Lower lobe of right lung (tissue), 2 donors: ENCODE results near the gene MMP1. TPM values are rescaled to one million over a fixed set of nuclear protein-coding genes. Genes with fewer than 3 reads are reported as not detected.

Source experiments
- ATAC-seq, 2 donors: fragments of 200-7000 bp; cut with Tn5 transposase; one replicate each; pipeline ENCODE4 v1.9.1; 2020 to 2022; ENCODE audit warnings: mild to moderate bottlenecking in 2 of 2, moderate library complexity in 2 of 2
- DNase-seq: peaks from one replicate; pipeline ENCODE4 v3.0.0-alpha.2; 2020
- H3K27ac ChIP-seq: fragments of 200-600 bp; one replicate; pipeline ENCODE4 v1.8.0; 2022
- H3K27me3 ChIP-seq: fragments of 200-600 bp; one replicate; pipeline ENCODE4 v1.8.0; 2022; ENCODE audit warnings: low read depth
- H3K36me3 ChIP-seq: fragments of 200-600 bp; one replicate; pipeline ENCODE4 v1.8.0; 2022; ENCODE audit warnings: mild to moderate bottlenecking
- H3K4me1 ChIP-seq: fragments of 200-600 bp; one replicate; pipeline ENCODE4 v1.8.0; 2022
- H3K4me3 ChIP-seq: fragments of 200-600 bp; one replicate; pipeline ENCODE4 v1.8.0; 2022; ENCODE audit warnings: mild to moderate bottlenecking
- H3K9me3 ChIP-seq: fragments of 200-600 bp; one replicate; pipeline ENCODE4 v1.8.0; 2022
- intact Hi-C: fragments of 100-400 bp; cut with DNase I; formaldehyde crosslinking; loops from one replicate; pipeline ENCODE4 v1.11.0; 2022
- total RNA-seq: library from RNA; stranded (reverse); fragmentation: NEBNext Ultra II Directional; extraction: Animal tissue kit (Norgen Biotek cat#: 25700); gene quantifications from one replicate; pipeline ENCODE4 v1.2.1, GENCODE V29; 2021
- TF ChIP-seq, protein P1 (sequence below): fragments of 200-600 bp; IDR thresholded peaks from one replicate; pipeline ENCODE4 v1.8.0; 2022; ENCODE audit warnings: antibody characterized with exemption, mild to moderate bottlenecking
- donor health status: DM: no; HTN: yes; CAD: no; lungs with severe emphysema.

Gene MMP1
- total RNA-seq, 1 donor from 2014 or later = 0.97 TPM

DNA sequence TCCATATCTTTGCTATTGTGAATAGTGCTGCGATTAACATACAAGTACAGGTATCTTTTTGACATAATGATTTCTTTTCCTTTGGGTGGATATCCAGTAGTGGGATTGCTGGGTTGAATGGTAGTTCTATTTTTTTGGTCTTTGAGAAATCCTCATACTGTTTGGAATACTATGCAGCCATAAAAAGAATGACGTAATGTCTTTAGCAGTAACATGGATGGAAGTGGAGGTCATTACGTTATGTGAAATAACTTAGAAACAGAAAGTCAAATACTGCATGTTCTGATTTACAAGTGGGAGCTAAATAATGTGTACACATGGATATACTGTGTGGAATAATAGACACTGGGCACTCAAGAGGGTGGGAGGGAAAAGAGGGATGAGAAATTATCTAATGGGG lies 13.6 kb downstream of the MMP1 start:
- H3K4me1 ChIP-seq = no peaks in the 10 kb centered on the region
- intact Hi-C loops = no loop called here
- TF ChIP-seq, protein P1, sequence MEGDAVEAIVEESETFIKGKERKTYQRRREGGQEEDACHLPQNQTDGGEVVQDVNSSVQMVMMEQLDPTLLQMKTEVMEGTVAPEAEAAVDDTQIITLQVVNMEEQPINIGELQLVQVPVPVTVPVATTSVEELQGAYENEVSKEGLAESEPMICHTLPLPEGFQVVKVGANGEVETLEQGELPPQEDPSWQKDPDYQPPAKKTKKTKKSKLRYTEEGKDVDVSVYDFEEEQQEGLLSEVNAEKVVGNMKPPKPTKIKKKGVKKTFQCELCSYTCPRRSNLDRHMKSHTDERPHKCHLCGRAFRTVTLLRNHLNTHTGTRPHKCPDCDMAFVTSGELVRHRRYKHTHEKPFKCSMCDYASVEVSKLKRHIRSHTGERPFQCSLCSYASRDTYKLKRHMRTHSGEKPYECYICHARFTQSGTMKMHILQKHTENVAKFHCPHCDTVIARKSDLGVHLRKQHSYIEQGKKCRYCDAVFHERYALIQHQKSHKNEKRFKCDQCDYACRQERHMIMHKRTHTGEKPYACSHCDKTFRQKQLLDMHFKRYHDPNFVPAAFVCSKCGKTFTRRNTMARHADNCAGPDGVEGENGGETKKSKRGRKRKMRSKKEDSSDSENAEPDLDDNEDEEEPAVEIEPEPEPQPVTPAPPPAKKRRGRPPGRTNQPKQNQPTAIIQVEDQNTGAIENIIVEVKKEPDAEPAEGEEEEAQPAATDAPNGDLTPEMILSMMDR = no peak
- H3K27ac ChIP-seq = no peak overlapping the region
- no peak for DNase-seq
- no peaks in the 10 kb centered on the region for H3K9me3 ChIP-seq
- no peak overlapping the region for H3K4me3 ChIP-seq
- H3K27me3 ChIP-seq = no peaks in the 10 kb centered on the region
- ATAC-seq = no peak
- H3K36me3 ChIP-seq = no peaks in the 10 kb centered on the region

DNA sequence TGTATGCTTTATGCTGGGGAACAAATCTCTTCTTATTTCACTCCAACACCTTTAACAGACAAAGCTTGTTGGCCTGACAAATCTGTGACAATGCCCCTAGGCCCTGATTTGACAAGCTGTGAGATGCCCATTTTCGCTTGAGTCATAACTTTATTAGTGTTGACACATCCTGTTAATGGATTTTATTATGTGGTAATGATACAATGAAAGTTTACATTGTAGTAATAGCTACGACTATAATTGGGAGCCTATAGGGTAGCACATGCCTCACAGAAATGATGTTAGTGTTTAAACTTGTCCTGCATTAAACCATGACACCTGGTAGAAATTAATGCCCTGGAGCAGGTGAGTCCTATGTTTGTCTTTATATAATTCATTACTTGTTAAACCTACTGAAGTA lies 14.2 kb downstream of the MMP1 start:
- Histone ChIP-seq H3K36me3 (no peaks in the 10 kb centered on the region), H3K27ac (no peak overlapping the region), H3K9me3 (no peaks in the 10 kb centered on the region), H3K27me3 (no peaks in the 10 kb centered on the region), H3K4me3 (no peak overlapping the region), H3K4me1 (no peaks in the 10 kb centered on the region)
- intact Hi-C loops = no loop called here
- TF ChIP-seq, protein P1 = no peak
- ATAC-seq (no peak), DNase-seq (no peak)

DNA sequence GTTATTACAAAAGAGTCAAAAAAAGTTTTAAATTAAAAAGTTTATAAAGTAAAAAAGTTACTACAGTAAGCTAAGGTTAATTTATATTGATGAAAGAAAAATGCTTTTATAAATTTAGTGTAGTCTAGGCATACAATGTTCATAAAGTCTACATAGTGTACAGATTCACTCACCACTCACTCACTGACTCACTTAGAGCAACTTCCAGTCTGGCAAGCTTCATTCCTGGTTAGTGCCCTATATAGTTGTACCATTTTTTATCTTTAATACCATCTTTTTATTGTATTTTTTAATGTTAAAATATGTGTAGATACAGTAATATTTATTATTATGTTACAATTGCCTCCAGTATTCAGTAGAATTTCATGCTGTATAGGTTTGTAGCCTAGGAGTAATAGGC lies 14.9 kb downstream of the MMP1 start:
- Histone ChIP-seq H3K27me3 (no peaks in the 10 kb centered on the region), H3K4me3 (no peak overlapping the region), H3K36me3 (no peaks in the 10 kb centered on the region), H3K9me3 (no peaks in the 10 kb centered on the region), H3K4me1 (no peaks in the 10 kb centered on the region), H3K27ac (no peak overlapping the region)
- ATAC-seq (no peak), DNase-seq (no peak)
- TF ChIP-seq, protein P1 = no peak
- intact Hi-C loops = no loop called here

- TF ChIP-seq, protein P1 = no peak
- ATAC-seq = no peak
- H3K27ac ChIP-seq = no peak overlapping the region
- no peak for DNase-seq
- intact Hi-C loops = no loop called here
- H3K9me3 ChIP-seq = no peaks in the 10 kb centered on the region
- H3K4me3 ChIP-seq = no peak overlapping the region
- no peaks in the 10 kb centered on the region for H3K27me3 ChIP-seq
- H3K4me1 ChIP-seq = no peaks in the 10 kb centered on the region
- H3K36me3 ChIP-seq = no peaks in the 10 kb centered on the region
These were observed 16.3 kb downstream of the MMP1 start for GRCh38 chr11:102781676-102782075.

- intact Hi-C loops = no loop called here
- H3K27me3 ChIP-seq = no peaks in the 10 kb centered on the region
- ATAC-seq (peak in 1 of 2 donors; percentile 28), DNase-seq (no peak)
- H3K9me3 ChIP-seq = no peaks in the 10 kb centered on the region
- no peak within 1 kb of the TSS for H3K27ac ChIP-seq
- no peak within 1 kb of the TSS for H3K4me3 ChIP-seq
- TF ChIP-seq, protein P1 = peak; percentile 29
- H3K36me3 ChIP-seq = no peaks in the 10 kb centered on the region
- H3K4me1 ChIP-seq = no peaks in the 10 kb centered on the region
These were observed 17.5 kb downstream of the MMP1 start, which contains the start of gene MMP10 for GRCh38 chr11:102780491-102780918. MMP10 (minus strand) TSS chr11:102780628; CDS start chr11:102780591, 37 bp downstream.

DNA sequence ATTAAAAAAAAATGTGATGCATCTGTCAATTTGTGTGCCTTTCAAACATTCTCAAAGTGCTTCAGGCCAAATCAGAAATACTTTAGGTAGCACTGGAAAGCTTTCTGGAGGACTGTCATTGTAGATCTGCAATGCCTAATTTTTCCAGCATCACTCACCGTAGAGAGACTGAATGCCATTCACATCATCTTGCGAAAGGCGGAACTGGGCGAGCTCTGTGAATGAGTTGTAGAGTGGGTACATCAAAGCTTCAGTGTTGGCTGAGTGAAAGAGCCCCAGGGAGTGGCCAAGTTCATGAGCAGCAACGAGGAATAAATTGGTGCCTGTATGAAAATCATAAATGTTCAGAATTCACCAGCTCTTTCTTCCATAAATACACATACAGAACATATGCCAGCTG lies 21.5 kb downstream of the MMP1 start:
- intact Hi-C loops = no loop called here
- TF ChIP-seq, protein P1 = no peak
- Histone ChIP-seq H3K27me3 (no peaks in the 10 kb centered on the region), H3K9me3 (no peaks in the 10 kb centered on the region), H3K4me3 (no peak overlapping the region), H3K27ac (no peak overlapping the region), H3K4me1 (no peaks in the 10 kb centered on the region), H3K36me3 (no peaks in the 10 kb centered on the region)
- DNase-seq (no peak), ATAC-seq (no peak)
